Measurements from ENCODE around the gene CCL27.

- TF ChIP-seq, protein P1, sequence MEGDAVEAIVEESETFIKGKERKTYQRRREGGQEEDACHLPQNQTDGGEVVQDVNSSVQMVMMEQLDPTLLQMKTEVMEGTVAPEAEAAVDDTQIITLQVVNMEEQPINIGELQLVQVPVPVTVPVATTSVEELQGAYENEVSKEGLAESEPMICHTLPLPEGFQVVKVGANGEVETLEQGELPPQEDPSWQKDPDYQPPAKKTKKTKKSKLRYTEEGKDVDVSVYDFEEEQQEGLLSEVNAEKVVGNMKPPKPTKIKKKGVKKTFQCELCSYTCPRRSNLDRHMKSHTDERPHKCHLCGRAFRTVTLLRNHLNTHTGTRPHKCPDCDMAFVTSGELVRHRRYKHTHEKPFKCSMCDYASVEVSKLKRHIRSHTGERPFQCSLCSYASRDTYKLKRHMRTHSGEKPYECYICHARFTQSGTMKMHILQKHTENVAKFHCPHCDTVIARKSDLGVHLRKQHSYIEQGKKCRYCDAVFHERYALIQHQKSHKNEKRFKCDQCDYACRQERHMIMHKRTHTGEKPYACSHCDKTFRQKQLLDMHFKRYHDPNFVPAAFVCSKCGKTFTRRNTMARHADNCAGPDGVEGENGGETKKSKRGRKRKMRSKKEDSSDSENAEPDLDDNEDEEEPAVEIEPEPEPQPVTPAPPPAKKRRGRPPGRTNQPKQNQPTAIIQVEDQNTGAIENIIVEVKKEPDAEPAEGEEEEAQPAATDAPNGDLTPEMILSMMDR (IDR thresholded peaks at IDR 0.05; ENCODE audit: insufficient read depth, low read length, poor library complexity, severe bottlenecking) = no peak
- TF ChIP-seq EZH2phosphoT487 (conservative IDR thresholded peaks at IDR 0.05; ENCODE audit: low read length) = no peak
Measured at GRCh38 chr9:34709196-34709978, 46.9 kb upstream of the CCL27 start.

Data from SU-DHL-6 (cell line).